A172 (cell line): ENCODE data around the gene NCAM1. TPM values are rescaled to one million over a fixed set of nuclear protein-coding genes. Genes with fewer than 3 reads are reported as not detected.

Experiments
- DNase-seq: peaks from one replicate; pipeline ENCODE4 v3.0.0-alpha.2; 2015; ENCODE audit warnings: low spot score
- total RNA-seq: library from RNA; depleted of rRNA; stranded (reverse); fragments of >200 nt; shearing (Covaris generic); gene quantifications from 2 replicates; pipeline ENCODE4 v1.2.3, GENCODE V29; 2014

NCAM1 gene
- total RNA-seq, 1 experiment from 2014 or later: 9.2 TPM

- DNase-seq: no peak
Observed at GRCh38 chr11:113131036-113131775, 170.0 kb downstream of the NCAM1 start.

DNA sequence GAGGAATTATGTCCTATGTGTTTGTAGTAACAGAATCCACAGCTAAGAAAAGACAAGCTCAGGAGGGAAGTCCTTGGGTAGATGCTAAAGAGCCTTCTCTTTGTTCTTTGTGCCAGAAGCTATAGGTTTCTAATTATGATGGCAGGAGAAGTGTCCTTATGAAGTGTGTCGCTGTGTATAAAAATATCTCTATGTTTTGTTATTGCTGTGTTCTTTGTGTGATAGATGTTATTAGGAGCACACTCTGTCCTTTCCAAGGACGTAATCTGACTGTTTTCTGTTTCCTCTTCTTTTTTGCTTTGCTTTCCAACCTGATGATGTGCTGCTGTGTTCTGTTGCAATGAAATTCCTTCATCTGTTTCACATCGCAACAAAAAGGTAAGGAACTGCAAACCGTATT, 171.9 kb downstream of the NCAM1 start:
- no peak for DNase-seq

DNA sequence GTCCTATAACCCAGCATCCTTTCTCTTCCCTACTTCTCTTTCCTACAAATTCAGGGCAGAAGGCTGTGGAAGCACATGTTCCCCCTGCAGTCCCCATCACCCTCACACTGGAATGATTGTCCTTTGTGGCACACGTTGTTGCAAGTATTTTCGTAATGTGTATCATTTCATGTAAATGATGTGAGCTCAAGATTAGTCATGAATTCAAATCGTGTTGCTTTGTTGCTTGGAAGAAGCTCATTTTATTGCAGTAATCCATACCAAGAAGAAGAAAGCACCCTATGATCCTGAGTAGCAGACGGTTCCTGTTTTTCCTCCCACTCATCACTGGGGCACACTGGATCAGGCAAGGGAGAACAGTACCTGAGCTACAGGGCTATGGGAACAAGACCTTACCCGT, 173.4 kb downstream of the NCAM1 start:
- DNase-seq: no peak

GRCh38 chr11:113137713-113138529, 176.7 kb downstream of the NCAM1 start:
- no peak for DNase-seq

GRCh38 chr11:113138731-113139130, 177.5 kb downstream of the NCAM1 start:
- DNase-seq: no peak

DNA sequence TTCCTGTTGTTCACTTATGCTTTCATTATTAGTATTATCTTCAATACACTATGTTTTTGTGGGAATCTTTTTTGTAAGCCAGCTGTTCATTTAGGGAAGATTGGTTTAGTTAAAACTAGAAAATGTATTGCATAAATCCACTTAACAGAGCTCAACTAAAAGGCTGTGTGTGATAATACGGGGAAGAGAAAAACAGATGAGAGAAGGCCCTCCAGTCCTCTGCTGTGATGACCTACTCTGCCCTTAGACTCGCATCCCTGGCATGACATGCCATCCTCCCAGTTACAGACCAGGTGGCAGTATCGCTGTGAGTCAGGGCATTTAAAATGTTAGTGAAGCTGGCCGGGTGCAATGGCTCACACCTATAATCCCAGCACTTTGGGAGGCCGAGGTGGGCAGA, 179.8 kb downstream of the NCAM1 start:
- no peak for DNase-seq

DNA sequence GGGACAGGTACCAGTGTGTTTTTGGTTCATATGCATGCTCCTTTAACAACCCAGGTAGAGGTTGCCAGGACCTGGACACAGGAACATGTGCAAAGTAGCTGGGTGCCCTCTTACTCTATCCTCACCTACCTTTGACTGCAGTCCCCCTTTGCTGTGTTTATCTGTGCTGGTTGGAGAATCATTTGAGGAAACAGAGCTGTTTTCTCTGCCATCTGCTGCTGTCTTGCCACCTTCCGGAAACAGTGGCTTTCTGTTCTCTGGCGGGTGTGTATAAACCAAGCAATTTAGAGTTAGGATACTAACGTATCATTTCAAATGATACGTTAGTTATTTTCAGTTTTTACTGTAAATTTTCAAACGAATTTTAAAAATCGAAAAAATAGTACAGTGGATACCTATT, 181.3 kb downstream of the NCAM1 start:
- no peak for DNase-seq

DNA sequence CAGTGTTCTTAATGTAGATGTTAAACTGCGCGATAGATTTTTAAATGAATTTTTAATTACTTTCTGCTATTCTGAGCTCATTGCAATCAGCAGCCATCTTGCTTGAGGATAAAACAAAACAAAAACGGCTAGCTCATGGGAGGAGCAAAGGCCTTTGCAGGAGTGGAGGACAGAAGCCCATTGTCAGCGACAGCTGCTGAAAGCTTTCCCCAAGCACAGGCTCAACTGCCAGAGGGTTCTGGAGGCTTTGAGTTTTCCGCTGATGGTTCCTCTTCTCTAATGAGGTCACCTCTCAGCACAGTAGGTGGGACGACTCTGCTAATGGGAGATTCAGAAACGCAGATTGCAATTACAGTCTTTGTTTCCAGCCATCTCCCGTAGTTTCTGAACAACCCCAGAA, 186.0 kb downstream of the NCAM1 start:
- no peak for DNase-seq

GRCh38 chr11:113148076-113148475, 186.9 kb downstream of the NCAM1 start:
- DNase-seq: no peak

GRCh38 chr11:113148652-113149051, 187.4 kb downstream of the NCAM1 start:
- DNase-seq: no peak

- DNase-seq: no peak
Observed at GRCh38 chr11:113151521-113151920, 190.3 kb downstream of the NCAM1 start.

DNA sequence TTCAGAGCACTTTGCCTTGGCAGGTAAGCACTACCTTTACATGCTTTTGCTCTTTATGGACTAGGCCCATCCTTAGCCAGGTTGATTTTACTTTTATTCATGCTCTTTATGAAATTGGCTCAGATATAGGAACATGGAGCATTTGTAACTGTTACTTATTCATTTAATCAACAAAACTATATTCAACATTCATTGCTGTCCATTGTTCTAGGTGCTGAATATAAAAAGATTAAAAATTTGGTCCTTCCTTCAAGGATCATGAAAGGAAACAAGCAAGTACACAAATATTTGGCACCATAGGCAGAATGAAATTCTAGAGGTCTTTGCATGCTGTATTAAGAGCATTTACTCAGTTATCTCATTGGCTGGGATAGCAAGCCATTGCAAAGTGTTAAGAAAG, 191.3 kb downstream of the NCAM1 start:
- DNase-seq: no peak

DNA sequence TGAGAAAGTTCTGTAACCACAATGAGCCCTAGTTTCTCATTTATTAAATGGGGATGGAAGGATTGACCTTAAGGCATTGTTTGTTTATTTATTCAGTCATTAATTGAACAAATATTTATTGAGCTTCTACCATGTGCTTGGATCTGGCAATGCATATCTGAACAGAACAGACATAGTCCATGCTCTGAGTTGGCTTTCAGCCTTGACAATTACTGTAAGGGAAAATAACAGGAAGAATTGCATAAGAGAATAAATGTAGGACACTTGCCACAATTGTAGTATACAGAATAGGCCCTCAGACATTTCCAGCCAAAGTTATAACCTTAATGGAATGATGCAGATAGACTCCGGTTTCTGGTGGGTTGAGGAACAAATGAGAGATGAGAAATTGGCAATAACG, 192.6 kb downstream of the NCAM1 start:
- no peak for DNase-seq

DNA sequence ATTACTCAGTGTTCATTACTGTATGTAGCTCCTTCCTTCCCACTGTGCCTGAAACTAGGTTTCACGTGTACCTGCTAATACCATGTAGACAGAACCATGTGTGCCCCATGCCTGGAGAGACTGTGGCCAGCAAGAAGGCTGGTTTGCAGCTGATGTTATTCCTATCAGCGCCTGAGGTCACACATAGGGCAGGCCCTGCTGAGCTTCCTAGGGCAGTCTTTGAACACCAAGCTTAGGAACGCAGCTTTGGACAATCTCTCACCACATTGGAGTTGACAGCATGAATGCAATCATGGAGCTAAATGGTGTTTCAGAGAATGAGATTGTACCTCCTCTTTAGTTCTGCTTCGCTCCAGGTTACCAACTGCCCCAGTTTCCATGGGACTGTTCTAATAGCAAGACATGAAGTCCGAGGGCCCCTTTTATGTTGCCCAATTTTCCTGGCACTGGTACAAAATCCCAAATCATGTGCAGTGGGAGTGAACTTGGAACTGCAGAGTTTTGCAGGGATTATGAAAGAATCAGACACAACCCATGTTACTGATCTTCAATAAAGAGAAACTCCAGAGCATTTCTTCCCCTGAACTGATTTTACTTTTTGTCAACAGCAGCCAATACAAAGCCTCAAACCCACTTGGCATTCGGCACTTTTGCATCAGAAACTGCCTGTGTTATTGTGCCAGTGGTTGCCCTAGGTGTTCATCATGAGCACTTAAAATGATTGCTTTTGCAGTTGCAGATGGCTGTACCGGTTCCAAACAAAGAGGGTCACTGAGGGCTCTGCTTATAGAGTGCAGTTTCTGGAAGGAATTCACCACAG, 199.0 kb downstream of the NCAM1 start:
- DNase-seq: no peak

GRCh38 chr11:113160808-113161124, 199.5 kb downstream of the NCAM1 start:
- DNase-seq: no peak

GRCh38 chr11:113161711-113162591, 200.7 kb downstream of the NCAM1 start:
- no peak for DNase-seq

DNA sequence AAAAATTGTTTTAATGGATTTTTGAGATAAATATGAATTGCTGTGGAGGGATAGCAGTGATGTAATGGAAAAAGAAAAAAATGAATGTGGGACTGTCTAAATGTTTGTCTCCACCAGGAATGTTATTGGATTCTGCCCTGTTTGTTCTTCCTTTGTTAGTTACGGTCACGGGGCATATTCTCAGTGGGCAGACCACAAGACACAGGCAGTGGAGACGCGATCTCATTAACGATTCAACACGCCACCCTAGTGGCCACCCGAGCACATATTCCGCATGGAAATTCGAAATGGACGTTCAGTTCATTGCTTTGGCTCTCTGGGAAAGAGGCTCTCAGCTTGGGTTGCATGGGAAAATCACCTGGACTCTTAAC, 201.4 kb downstream of the NCAM1 start:
- no peak for DNase-seq

DNA sequence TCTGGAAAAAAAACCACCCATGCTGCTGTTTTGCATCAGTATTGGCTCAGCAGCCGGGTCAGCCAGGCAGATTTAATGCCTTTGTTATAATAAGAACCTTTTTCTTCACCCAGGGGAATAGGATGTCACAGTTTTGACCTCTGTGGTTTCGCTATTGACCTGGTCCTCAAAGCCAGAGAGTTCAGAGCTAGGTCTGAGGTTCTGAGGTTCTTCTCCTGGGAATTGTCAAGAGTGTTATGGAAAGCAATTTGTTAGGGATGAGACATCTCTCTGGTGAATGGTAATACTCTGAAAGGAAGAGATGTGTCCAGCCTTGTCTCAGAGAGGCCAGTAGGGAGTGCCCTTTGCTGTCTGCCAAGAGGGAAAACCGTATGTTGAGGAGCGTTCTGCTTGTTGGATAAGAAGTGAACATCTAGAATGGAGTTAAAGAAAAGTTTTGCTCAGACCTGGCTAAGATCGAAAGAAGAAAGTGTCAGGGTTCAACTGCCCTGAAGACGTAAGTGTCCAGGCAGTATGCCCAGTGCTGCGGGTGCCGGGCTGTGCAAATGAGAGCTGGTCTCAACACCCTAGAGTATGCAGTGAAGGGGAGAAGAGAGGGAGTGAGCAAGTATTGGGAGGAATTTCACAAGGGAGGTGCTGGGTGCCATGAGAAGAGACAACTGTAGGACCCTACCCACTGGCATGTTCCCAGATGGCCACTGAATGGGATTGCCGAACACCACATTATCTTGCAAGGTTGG, 202.2 kb downstream of the NCAM1 start:
- peak; percentile 3 for DNase-seq

DNA sequence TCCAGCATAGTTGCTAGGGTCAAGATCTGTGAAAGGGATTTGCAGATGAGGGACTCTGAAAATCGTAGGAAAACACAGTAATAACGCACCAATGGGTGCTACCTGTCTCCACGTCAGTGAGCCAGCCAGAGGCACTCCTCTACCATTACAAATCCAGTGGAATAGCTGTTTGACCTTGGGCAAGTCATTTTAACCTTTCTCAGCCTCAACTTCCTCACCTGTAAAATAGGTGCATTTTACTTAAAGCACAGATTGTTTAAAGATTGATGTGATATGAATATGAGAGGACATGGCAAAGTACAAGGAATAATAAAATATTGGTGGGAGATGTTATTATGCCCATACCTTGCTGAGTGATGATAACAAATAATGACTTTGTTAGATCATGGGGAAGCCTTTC, 205.1 kb downstream of the NCAM1 start:
- DNase-seq: no peak

GRCh38 chr11:113167599-113167998, 206.4 kb downstream of the NCAM1 start:
- DNase-seq: no peak
